ENCODE data around the gene CCDC102A. TPM values are rescaled to one million over a fixed set of nuclear protein-coding genes. Genes with fewer than 3 reads are reported as not detected.

Gene CCDC102A
- total and polyA plus RNA-seq, 10 of the 15 experiments (the other 5 are each of a cell fraction or from before 2014, with no cell fraction given) = 0.03 to 5.9 (median 2.4) TPM

DNA sequence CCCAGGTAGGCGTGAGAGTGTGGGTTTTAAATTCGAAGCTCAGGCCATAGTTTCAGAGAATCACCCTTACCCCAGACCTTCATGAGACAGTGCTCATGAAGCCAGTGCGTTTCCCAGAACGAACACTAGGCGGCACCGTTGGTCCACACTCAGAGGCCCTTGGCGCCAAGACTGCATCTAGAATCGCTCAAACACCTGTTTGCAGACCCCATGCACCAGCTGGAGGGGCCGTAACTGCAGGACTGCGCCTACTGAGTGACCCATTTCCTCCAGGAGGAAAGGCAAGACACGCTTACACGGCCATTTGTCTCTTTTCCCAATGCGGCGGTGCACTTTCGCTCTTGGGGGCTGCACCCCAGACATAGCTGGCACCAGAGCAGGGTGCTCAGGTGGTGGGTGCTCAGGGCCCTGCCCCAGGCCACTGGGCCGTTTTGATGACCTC lies 40.1 kb upstream of the CCDC102A start (continued):
- TF ChIP-seq IRF5 (IDR thresholded peaks at IDR 0.05; ENCODE audit: borderline replicate concordance) (no peak), LARP7 (IDR thresholded peaks at IDR 0.05) (0 out of 2 replicates have a peak, but pooled peaks have one; percentile 25), IRF3 (IDR thresholded peaks at IDR 0.05) (no peak), IRF4 (IDR thresholded peaks at IDR 0.05; ENCODE audit: low read depth, low read length) (0 out of 2 replicates have a peak, but pooled peaks have one; percentile 54), RAD21 (IDR thresholded peaks at IDR 0.05; ENCODE audit: insufficient read depth, low read depth, low read length) (peak; percentile 97), SMC3 (IDR thresholded peaks at IDR 0.05; ENCODE audit: borderline replicate concordance, low read length) (peak; percentile 88), CTCF (IDR thresholded peaks at IDR 0.05 in 2 of 3, conservative IDR thresholded peaks at IDR 0.05 in 1 of 3; ENCODE audit: control insufficient read depth in 2 of 3, extremely low read depth in 1 of 3, insufficient read depth in 1 of 3, low read depth in 3 of 3, low read length in 3 of 3) (peak; percentile 98 to 100 (median 99); a peak in 5 of 6 replicates), CBX5 (IDR thresholded peaks at IDR 0.05; ENCODE audit: low read depth) (no peak), POU2F2 (IDR thresholded peaks at IDR 0.05; ENCODE audit: borderline replicate concordance, low read depth, low read length) (0 out of 3 replicates have a peak, but pooled peaks have one; percentile 47), HDGF (IDR thresholded peaks at IDR 0.05) (0 out of 2 replicates have a peak, but pooled peaks have one; percentile 34), TCF3 (IDR thresholded peaks at IDR 0.05; ENCODE audit: borderline replicate concordance, insufficient read depth, low read depth, low read length) (peak; percentile 47; the same call in 1 of the 2 replicates)
- TF ChIP-seq, protein P1, sequence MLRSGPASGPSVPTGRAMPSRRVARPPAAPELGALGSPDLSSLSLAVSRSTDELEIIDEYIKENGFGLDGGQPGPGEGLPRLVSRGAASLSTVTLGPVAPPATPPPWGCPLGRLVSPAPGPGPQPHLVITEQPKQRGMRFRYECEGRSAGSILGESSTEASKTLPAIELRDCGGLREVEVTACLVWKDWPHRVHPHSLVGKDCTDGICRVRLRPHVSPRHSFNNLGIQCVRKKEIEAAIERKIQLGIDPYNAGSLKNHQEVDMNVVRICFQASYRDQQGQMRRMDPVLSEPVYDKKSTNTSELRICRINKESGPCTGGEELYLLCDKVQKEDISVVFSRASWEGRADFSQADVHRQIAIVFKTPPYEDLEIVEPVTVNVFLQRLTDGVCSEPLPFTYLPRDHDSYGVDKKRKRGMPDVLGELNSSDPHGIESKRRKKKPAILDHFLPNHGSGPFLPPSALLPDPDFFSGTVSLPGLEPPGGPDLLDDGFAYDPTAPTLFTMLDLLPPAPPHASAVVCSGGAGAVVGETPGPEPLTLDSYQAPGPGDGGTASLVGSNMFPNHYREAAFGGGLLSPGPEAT (IDR thresholded peaks at IDR 0.05; ENCODE audit: low read depth) = no peak

Measured in GM12878 (cell line).